ENCODE results near the gene CCDC66. TPM values are rescaled to one million over a fixed set of nuclear protein-coding genes. Genes with fewer than 3 reads are reported as not detected.

Gene CCDC66
- total and polyA plus RNA-seq, 2 donors (not counting 1 experiment from before 2014, with no cell fraction given): 12.3 to 53.7 TPM

DNA sequence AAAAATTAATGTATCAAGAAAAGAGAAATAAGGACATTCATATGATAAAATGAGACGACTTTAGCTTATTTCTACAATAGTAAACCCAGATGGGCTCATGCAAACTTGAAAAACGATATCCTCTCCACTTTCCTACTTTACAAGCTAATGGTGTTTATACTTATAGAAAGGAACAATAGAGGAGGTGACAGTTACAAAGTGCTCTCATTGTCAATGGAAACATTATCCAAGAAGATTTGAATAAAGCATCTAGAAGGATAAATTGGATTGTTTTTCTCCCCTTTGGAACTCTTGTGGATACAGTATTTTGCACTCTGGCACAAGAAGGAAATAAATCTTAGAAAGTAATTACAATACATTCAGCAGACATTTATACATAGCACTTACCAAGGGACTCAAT is 20.2 kb upstream of the CCDC66 start:
- H3K27ac Mint-ChIP-seq: no peak overlapping the region
- peaks cover 29% of the 10 kb centered on the region for H3K27me3 Mint-ChIP-seq
- no peak overlapping the region for H3K4me2 ChIP-seq (replicated peaks; ENCODE audit: low read depth, low read length, poor library complexity, severe bottlenecking)
- H3K4me1 ChIP-seq (ENCODE audit: control insufficient read depth in 2 of 2, insufficient read depth in 2 of 2, low read length in 2 of 2): no peaks in the 10 kb centered on the region
- no peak for TF ChIP-seq EZH2 (IDR thresholded peaks at IDR 0.05; ENCODE audit: borderline replicate concordance, insufficient read depth, low read depth, low read length, poor library complexity, severe bottlenecking)
- TF ChIP-seq, protein P1, sequence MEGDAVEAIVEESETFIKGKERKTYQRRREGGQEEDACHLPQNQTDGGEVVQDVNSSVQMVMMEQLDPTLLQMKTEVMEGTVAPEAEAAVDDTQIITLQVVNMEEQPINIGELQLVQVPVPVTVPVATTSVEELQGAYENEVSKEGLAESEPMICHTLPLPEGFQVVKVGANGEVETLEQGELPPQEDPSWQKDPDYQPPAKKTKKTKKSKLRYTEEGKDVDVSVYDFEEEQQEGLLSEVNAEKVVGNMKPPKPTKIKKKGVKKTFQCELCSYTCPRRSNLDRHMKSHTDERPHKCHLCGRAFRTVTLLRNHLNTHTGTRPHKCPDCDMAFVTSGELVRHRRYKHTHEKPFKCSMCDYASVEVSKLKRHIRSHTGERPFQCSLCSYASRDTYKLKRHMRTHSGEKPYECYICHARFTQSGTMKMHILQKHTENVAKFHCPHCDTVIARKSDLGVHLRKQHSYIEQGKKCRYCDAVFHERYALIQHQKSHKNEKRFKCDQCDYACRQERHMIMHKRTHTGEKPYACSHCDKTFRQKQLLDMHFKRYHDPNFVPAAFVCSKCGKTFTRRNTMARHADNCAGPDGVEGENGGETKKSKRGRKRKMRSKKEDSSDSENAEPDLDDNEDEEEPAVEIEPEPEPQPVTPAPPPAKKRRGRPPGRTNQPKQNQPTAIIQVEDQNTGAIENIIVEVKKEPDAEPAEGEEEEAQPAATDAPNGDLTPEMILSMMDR (IDR thresholded peaks at IDR 0.05): no peak
- no peak overlapping the region for H3K9ac ChIP-seq (ENCODE audit: low read length)
- ChIA-PET POLR2A (no interaction called here), CTCF (no interaction called here)
- peaks cover 7% of the 10 kb centered on the region for H3K9me3 Mint-ChIP-seq (ENCODE audit: insufficient read depth)
- no peaks in the 10 kb centered on the region for H3K36me3 ChIP-seq (replicated peaks in 1 of 2; ENCODE audit: control extremely low read depth in 1 of 2, control insufficient read depth in 1 of 2, extremely low read depth in 1 of 2, insufficient read depth in 2 of 2, low read length in 1 of 2)
- no peaks in the 10 kb centered on the region for H3K4me1 Mint-ChIP-seq
- H3K9me3 ChIP-seq (ENCODE audit: control extremely low read depth in 1 of 3, control insufficient read depth in 2 of 3, insufficient read depth in 1 of 3, low read length in 2 of 3): peaks cover 1 to 4% (median 3%) of the 10 kb centered on the region in 3 donors
- no peak overlapping the region for H3K27ac ChIP-seq (ENCODE audit: low read length in 2 of 2)
- no peaks in the 10 kb centered on the region for H3K79me2 ChIP-seq (ENCODE audit: control insufficient read depth, insufficient read depth, low read length)
- intact Hi-C loops (cut with micrococcal nuclease): no loop called here
- ATAC-seq (ENCODE audit: low read depth): no peak
- H3K4me3 Mint-ChIP-seq: no peak overlapping the region
- H3K4me3 ChIP-seq (ENCODE audit: control extremely low read depth in 1 of 5, extremely low read depth in 1 of 5, insufficient read depth in 1 of 5, low read depth in 2 of 5, low read length in 4 of 5): no peak overlapping the region
- H2AFZ ChIP-seq (ENCODE audit: insufficient read depth, low read depth, low read length, poor library complexity, severe bottlenecking): no peak overlapping the region
- no CpG with 5 or more reads among the region's 2 CpGs for WGBS (ENCODE audit: insufficient coverage)
- H4K20me1 ChIP-seq (ENCODE audit: control insufficient read depth, insufficient read depth, low read length, poor library complexity, severe bottlenecking): no peaks in the 10 kb centered on the region
- DNase-seq: no peak
- peaks cover 0 to 6% (median 0%) of the 10 kb centered on the region in 4 experiments for H3K27me3 ChIP-seq (replicated peaks in 1 of 4; ENCODE audit: control extremely low read depth in 1 of 4, control insufficient read depth in 3 of 4, insufficient read depth in 4 of 4, low read length in 3 of 4)

DNA sequence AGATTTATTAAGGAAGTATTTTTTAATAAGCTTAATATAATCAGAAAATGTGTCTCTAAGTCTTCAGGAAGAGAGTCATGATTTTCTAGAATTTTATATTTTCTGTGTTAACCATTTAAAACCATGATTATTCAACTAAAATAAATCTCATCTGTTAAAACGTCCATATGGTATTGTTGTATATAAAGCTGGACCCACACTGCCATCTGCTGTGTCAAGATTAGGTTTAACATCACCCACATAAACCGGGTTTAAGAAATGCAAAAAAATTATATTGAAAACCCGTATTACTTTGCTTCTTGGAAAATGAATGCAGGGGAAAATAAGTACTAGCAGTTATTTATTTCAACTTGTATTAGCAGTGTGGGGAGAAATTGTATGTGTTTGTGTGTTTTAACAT is 9.5 kb upstream of the CCDC66 start:
- POLR2A ChIA-PET: interaction anchor here (0.6 kb wide), 1 partner anchor 9 kb away, joined by 3 read pairs; the partner anchor contains the start of gene CCDC66
- H4K20me1 ChIP-seq (ENCODE audit: control insufficient read depth, insufficient read depth, low read length, poor library complexity, severe bottlenecking): no peaks in the 10 kb centered on the region
- no peak overlapping the region for H3K4me3 ChIP-seq (ENCODE audit: control extremely low read depth in 1 of 5, extremely low read depth in 1 of 5, insufficient read depth in 1 of 5, low read depth in 2 of 5, low read length in 4 of 5)
- H2AFZ ChIP-seq (ENCODE audit: insufficient read depth, low read depth, low read length, poor library complexity, severe bottlenecking): no peak overlapping the region
- WGBS (ENCODE audit: insufficient coverage): no CpG with 5 or more reads among the region's 3 CpGs
- DNase-seq (no peak), ATAC-seq (ENCODE audit: low read depth) (no peak)
- Mint-ChIP-seq H3K27me3 (peaks cover 39% of the 10 kb centered on the region), H3K4me1 (no peaks in the 10 kb centered on the region), H3K27ac (no peak overlapping the region), H3K9me3 (ENCODE audit: insufficient read depth) (peaks cover 5% of the 10 kb centered on the region), H3K4me3 (no peak overlapping the region)
- CTCF ChIA-PET: no interaction called here
- H3K4me2 ChIP-seq (replicated peaks; ENCODE audit: low read depth, low read length, poor library complexity, severe bottlenecking): no peak overlapping the region
- H3K9ac ChIP-seq (ENCODE audit: low read length): no peak overlapping the region
- H3K27me3 ChIP-seq (replicated peaks in 1 of 4; ENCODE audit: control extremely low read depth in 1 of 4, control insufficient read depth in 3 of 4, insufficient read depth in 4 of 4, low read length in 3 of 4): peaks cover 0 to 7% (median 4%) of the 10 kb centered on the region in 4 experiments
- H3K4me1 ChIP-seq (ENCODE audit: control insufficient read depth in 2 of 2, insufficient read depth in 2 of 2, low read length in 2 of 2): no peaks in the 10 kb centered on the region
- intact Hi-C loops (cut with micrococcal nuclease): no loop called here
- H3K27ac ChIP-seq (ENCODE audit: low read length in 2 of 2): no peak overlapping the region
- H3K9me3 ChIP-seq (ENCODE audit: control extremely low read depth in 1 of 3, control insufficient read depth in 2 of 3, insufficient read depth in 1 of 3, low read length in 2 of 3): no peaks in the 10 kb centered on the region
- H3K79me2 ChIP-seq (ENCODE audit: control insufficient read depth, insufficient read depth, low read length): no peaks in the 10 kb centered on the region
- no peak for TF ChIP-seq EZH2 (IDR thresholded peaks at IDR 0.05; ENCODE audit: borderline replicate concordance, insufficient read depth, low read depth, low read length, poor library complexity, severe bottlenecking)
- TF ChIP-seq, protein P1 (IDR thresholded peaks at IDR 0.05): no peak
- H3K36me3 ChIP-seq (replicated peaks in 1 of 2; ENCODE audit: control extremely low read depth in 1 of 2, control insufficient read depth in 1 of 2, extremely low read depth in 1 of 2, insufficient read depth in 2 of 2, low read length in 1 of 2): no peaks in the 10 kb centered on the region
